Spinal cord (tissue), 10 donors: Measurements from ENCODE around the gene RAB11A. TPM values are rescaled to one million over a fixed set of nuclear protein-coding genes. Genes with fewer than 3 reads are reported as not detected.

Experiments used
- DNase-seq, 6 donors: peaks; one replicate each; pipeline versions ENCODE4 v3.0.0 to v3.0.0-alpha.2; 2013 to 2015; ENCODE audit warnings: low spot score in 6 of 6, low read depth in 4 of 6
- H3K27ac ChIP-seq: one replicate; pipeline ENCODE4 v1.5.1; 2013; ENCODE audit warnings: low read depth, low read length, control low read depth
- H3K27me3 ChIP-seq: one replicate; pipeline ENCODE4 v1.6.1; 2013; ENCODE audit warnings: low read length; ENCODE audit not compliant: control insufficient read depth, insufficient read depth
- H3K36me3 ChIP-seq: one replicate; pipeline ENCODE4 v1.6.1; 2013; ENCODE audit warnings: low read length; ENCODE audit not compliant: control insufficient read depth, insufficient read depth
- H3K4me1 ChIP-seq: one replicate; pipeline ENCODE4 v1.6.1; 2013; ENCODE audit warnings: low read length; ENCODE audit not compliant: control insufficient read depth, insufficient read depth
- H3K4me3 ChIP-seq: one replicate; pipeline ENCODE4 v1.5.1; 2013; ENCODE audit warnings: low read depth, low read length, control low read depth
- H3K9me3 ChIP-seq: one replicate; pipeline ENCODE4 v1.6.1; 2013; ENCODE audit warnings: low read length; ENCODE audit not compliant: control insufficient read depth, insufficient read depth
- WGBS: methylation state at CpG from one replicate; pipeline ENCODE4 v1.1.5; 2013; ENCODE audit warnings: missing lambda C conversion rate; ENCODE audit not compliant: insufficient coverage; 5-methylcytosine and 5-hydroxymethylcytosine counted together
- polyA plus RNA-seq, 2 donors: library from polyadenylated mRNA; unstranded; fragments of 120-200 nt; gene quantifications; one replicate each; pipeline ENCODE4 v1.2.1, GENCODE V29; 2013; ENCODE audit not compliant: insufficient read length in 2 of 2
- small RNA-seq: library from RNA; depleted of rRNA; stranded (forward); fragments of <200 nt; gene quantifications from one replicate; pipeline ENCODE3, GENCODE V24; 2014; ENCODE audit warnings: low replicate concordance
- total RNA-seq, 2 donors: library from RNA; depleted of rRNA in 1 of 2; stranded (reverse); fragments of 120-200 nt in 1 of 2; fragments of >200 nt in 1 of 2; gene quantifications; one replicate each; pipeline versions ENCODE4 v1.2.3 to v1.2.4, GENCODE V29; 2013 to 2014
- donor health status: healthy.

Gene RAB11A
- total and polyA plus RNA-seq, 4 donors: 224 to 373 (median 279) TPM

- WGBS: 64% methylated on average over 9 of the region's 10 CpGs
These were observed 70.8 kb downstream of the RAB11A start for GRCh38 chr15:65939901-65940617.

GRCh38 chr15:65940618-65940909 lies 71.3 kb downstream of the RAB11A start:
- H3K27me3 ChIP-seq: no peaks in the 10 kb centered on the region
- no peak for DNase-seq
- no peaks in the 10 kb centered on the region for H3K9me3 ChIP-seq
- H3K27ac ChIP-seq: no peak overlapping the region
- H3K4me3 ChIP-seq: no peak overlapping the region
- H3K4me1 ChIP-seq: peaks cover 19% of the 10 kb centered on the region
- H3K36me3 ChIP-seq: no peaks in the 10 kb centered on the region

More at GRCh38 chr15:65939901-65940617, 70.8 kb downstream of the RAB11A start:
- Histone ChIP-seq H3K9me3 (no peaks in the 10 kb centered on the region), H3K4me1 (peaks cover 19% of the 10 kb centered on the region), H3K27ac (no peak overlapping the region), H3K4me3 (no peak overlapping the region), H3K36me3 (no peaks in the 10 kb centered on the region), H3K27me3 (no peaks in the 10 kb centered on the region)
- peak in 1 of 6 donors; percentile 62 for DNase-seq

Small RNA genes lying within 50 kb of the gene (small RNA-seq; reads per million reads assigned to genes)
- not detected for gene RF00026

Other genes with a start within 250 kb of the RAB11A start
- gene SLC24A1, start 247.6 kb upstream of the RAB11A start, total RNA-seq: 10 to 100 TPM in 1 of 2 donors, 1 to 10 TPM in 1; 4.2 to 12.1 TPM
- 1 to 10 TPM; 5.7 to 6.4 TPM for gene SLC24A1, start 247.6 kb upstream of the RAB11A start, polyA plus RNA-seq
- 10 to 100 TPM; 49.4 to 69.6 TPM for gene DENND4A, start 77.2 kb upstream of the RAB11A start, total RNA-seq
- 10 to 100 TPM; 25.0 to 28.0 TPM for gene DENND4A, start 77.2 kb upstream of the RAB11A start, polyA plus RNA-seq